H1 (cell line): ENCODE measurements around the gene ADPRS. TPM values are rescaled to one million over a fixed set of nuclear protein-coding genes. Genes with fewer than 3 reads are reported as not detected.

Experiments
- CEBPB ChIP-seq: IDR thresholded peaks from 2 replicates; pipeline ENCODE4 v1.6.1; 2012; ENCODE audit warnings: low read depth, low read length
- CTBP2 ChIP-seq: IDR thresholded peaks from 2 replicates; pipeline ENCODE4 v1.7.0; 2011; ENCODE audit warnings: borderline replicate concordance, mild to moderate bottlenecking, moderate library complexity, mixed read lengths, low read length; ENCODE audit not compliant: insufficient read depth, insufficient read length
- SUZ12 ChIP-seq: fragments of 200-600 bp; sonication (generic); IDR thresholded peaks from 2 replicates; pipeline ENCODE4 v1.6.1; 2012; ENCODE audit warnings: mild to moderate bottlenecking, inconsistent platforms, low read length, moderate library complexity, mixed read lengths
- polyA plus RNA-seq, 7 experiments: library from polyadenylated mRNA; depleted of rRNA in 3 of 7; stranded (reverse) in 5 of 7; unstranded in 2 of 7; fragments of >200 nt in 5 of 7; fragments of 200-250 nt in 2 of 7; gene quantifications; 1 replicate in 5 of 7; 2 replicates in 1 of 7; 4 replicates in 1 of 7; pipeline versions ENCODE4 v1.2.1 to v1.2.3, GENCODE V29; 2011 to 2013; ENCODE audit warnings: missing spikeins in 2 of 7, mixed read lengths in 2 of 7
- total RNA-seq: library from RNA; stranded (reverse); fragmentation: NEBNext Ultra II Directional; extraction: Animal tissue kit (Norgen Biotek cat#: 25700); gene quantifications from 2 replicates; pipeline ENCODE4 v1.2.1, GENCODE V29; 2021
- TF ChIP-seq, protein P1 (sequence below): IDR thresholded peaks from 2 replicates; pipeline ENCODE4 v1.6.1; 2012; ENCODE audit warnings: inconsistent platforms

Gene ADPRS
- total and polyA plus RNA-seq, 2 of the 8 experiments (the other 6 are each of a cell fraction or from before 2014, with no cell fraction given): 22.9 to 38.1 TPM

DNA sequence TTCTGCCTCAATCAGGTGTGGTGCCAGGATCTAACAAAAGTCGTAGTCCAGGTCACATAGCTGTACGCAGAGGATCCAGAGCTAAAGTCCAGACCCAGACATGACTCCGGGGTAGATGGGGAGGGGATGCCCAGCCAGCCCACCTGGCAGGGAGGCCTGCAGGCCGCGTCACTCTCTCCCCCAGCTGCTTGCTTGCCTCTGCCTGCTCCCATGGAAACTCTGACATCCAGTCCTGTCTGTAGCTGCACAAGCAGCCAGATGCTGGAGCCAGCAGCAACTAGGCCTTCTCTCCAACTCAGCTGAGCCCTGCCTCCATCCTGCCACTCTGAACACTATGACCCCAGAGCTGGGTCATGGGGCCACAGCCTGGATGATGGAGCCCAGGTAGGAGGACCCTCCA is 28.2 kb downstream of the ADPRS start (continued):
- TF ChIP-seq CEBPB (no peak), SUZ12 (no peak), CTBP2 (no peak)
- TF ChIP-seq, protein P1, sequence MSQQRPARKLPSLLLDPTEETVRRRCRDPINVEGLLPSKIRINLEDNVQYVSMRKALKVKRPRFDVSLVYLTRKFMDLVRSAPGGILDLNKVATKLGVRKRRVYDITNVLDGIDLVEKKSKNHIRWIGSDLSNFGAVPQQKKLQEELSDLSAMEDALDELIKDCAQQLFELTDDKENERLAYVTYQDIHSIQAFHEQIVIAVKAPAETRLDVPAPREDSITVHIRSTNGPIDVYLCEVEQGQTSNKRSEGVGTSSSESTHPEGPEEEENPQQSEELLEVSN: no peak
- TF ChIP-seq, all 59 proteins: peak for 0
